KBM-7 (cell line): Measurements from ENCODE around the gene LANCL3.

ENCODE experiments used
- DNase-seq: peaks from one replicate; pipeline ENCODE4 v3.0.0-alpha.2; 2015
- in situ Hi-C: fragments of 300-500 bp; cut with MboI; formaldehyde crosslinking; loops from 2 replicates; pipeline ENCODE4 v1.14.3; 2020; ENCODE audit warnings: low sequenced_read_pairs, low pct_unique_long_range_greater_than_20kb, mixed read lengths

LANCL3 gene

GRCh38 chrX:37722595-37722994, 151.1 kb downstream of the LANCL3 start:
- in situ Hi-C loops, result no loop called here
- DNase-seq, result no peak

DNA sequence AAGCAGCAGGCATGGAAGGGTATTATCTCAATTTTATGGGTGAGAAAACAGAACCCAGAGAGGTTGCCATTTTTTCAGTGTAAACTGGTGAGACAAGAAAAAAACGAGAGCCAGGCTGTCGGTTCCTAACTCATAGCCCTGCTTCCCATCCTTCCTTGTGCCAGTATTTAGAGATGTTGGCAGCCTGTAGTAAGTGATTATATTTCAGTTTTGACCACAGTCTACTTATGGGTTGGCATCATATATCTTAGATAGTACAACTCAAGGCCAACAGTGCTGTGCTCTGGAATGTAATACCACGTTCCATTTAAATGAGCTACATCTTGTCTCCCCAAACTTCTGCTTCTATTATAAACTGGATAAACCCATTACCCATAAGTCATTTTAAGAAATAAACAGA, 154.9 kb downstream of the LANCL3 start:
- in situ Hi-C loops, result no loop called here
- DNase-seq, result no peak
